Activated T-helper 1 cell treated with anti-CD3 and anti-CD28 coated beads, Interleukin-2, amount 50 U/mL, for 16 hours (primary cell): ENCODE measurements around the gene SLC18A3.

Experiments used
- DNase-seq, 2 donors: peaks; one replicate each; pipeline ENCODE4 v3.0.0-alpha.2; 2020; ENCODE audit warnings: low read depth in 1 of 2, low spot score in 1 of 2

The SLC18A3 gene

DNA sequence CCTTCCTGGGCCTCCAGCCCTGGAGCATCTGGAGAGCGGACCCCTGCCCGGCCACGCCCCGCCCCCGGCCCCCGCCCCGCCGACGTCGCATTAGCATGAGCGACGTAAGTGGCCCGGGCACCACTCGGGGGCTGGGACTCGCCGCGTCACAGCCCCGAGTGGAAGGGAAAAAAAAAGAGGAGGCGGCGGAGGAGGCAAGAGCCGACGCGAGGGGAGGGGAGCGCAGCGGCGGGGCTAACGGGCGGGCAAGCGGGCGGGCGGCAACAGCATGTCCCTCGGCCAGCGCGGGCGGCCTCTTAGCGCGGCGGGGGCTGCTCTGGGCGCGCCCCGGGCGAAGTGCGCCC, at the start of gene SLC18A3:
Gene SLC18A3 (plus strand): TSS at position 197 of the 344 bp plus-strand sequence. CDS start 431 bp downstream, outside the sequence.
- no peak for DNase-seq

DNA sequence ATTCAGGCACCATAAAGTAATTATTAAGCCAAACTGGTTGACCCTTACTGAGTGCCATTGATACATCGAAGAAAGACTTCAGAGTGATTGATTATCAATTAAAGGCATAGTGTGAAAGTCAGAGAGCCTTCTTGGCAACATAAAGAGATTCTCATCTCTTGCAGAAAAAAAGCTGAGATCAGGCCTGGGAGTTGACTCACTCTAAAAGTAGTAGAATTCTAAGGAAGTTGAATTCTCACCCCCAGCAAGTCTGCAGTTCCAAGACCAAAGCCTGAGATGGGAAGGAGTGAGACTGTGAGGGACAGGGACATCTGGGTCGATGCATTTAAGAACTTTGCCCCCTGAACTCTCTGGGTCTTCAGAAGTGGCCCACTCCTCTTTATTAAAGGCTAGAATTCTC, 49.6 kb upstream of the SLC18A3 start:
- DNase-seq = no peak

DNA sequence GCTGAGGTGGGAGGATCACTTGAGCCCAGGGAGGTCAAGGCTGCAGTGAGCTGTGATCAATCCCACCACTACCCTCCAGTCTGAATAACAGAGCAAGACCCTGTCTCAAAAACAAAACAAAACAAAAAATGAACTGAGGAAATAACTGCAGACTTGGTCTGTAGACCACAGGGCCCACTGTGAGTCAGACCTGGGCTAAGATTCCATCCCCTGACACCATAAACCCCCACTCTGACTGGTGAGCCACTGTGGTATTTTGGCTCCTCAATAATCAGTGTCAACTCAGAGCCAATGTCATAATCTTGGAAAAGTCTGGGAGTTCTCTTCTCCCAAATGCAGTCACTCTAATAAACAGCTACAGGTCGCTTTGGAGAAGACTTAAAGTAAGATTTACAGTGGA, 47.2 kb upstream of the SLC18A3 start:
- no peak for DNase-seq

DNA sequence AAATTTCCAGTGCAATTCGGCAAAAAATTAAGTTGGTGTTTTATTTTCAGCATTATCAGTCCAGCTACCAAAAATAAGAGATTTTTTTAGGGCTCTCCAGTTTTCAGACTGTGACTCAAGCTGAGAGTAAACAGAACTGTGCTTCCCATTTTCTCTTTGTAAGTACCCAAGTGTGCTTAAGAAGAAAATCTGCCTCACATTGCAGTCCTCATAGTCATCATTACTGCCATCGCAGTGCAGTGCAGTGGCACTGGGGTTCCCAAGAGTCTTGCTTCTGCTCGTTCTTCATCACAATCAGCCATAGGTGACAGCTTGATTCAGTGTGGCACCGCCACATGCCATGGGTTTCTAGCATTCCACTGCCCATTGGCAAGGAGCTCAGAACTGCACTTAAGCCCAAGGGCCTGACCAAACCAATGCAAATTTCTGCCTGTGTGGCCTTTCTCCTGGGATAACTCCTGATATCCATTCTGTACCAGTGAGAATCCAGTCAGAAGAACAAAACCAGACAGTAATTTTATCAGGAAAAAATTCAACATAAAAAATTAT, 45.6 kb upstream of the SLC18A3 start:
- DNase-seq = no peak

DNA sequence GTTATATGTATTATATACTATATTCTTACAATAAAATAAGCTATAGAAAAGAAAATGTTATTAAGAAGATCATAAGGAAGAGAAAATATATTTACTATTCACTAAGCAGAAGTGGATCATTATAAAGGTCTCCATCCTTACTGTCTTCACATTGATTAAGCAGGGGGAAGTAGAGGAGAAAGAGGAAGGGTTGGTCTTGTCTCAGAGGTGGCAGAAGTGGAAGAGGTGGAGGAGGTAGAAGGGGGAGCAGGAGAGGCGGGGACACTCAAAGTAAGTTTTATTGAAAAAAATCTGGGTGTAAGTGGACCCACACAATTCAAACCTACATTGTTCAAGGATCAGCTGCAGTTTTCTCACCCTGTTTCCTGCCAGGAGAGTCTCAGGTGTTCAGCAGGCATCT, 42.3 kb upstream of the SLC18A3 start:
- DNase-seq = no peak

DNA sequence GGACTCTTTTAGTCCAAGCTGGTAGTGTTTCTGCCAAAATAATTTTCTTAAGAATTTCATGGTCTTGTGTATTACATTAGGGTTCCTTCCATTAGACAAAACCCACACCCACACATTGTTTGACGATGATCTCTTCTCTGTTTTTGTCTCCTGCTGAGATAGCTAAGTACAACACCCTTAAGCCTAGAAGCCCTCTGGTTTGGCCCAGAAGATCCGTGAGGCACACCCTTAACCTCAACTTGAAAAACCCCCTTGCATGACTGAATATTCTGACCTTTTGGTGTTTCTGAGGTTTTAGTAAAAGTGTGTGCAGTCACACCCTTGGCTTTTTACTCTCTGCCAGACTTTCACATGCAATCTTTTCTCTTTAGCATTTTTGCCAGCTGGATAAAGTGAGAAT, 41.9 kb upstream of the SLC18A3 start:
- no peak for DNase-seq

DNA sequence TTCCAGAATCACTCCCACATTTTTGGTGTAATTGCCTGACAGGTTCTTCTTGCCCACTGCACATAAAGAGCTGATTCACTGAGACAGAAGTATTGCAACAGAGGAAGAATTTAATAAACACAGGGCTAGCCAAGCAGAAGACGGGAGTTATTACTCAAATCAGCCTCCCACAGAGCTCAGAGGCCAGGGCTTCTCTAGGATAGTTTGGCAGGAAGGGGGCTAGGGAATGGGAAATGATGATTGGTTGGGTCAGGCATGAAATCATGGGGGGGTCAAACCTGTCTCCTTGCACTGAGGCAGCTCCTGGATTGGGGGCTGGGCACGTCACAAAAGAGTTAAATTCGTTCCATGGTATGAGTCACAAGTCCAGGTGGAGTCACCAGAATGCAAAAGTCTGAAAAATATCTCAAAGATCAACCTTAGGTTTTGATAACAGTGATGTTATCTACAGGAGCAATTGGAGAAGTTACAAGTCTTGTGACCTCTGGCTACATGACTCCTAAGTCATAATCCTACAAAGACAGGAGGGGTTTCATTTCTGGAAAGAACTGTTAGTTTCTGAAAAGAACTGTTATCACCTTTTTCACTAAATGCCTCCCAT, 41.0 kb upstream of the SLC18A3 start:
- DNase-seq = no peak

DNA sequence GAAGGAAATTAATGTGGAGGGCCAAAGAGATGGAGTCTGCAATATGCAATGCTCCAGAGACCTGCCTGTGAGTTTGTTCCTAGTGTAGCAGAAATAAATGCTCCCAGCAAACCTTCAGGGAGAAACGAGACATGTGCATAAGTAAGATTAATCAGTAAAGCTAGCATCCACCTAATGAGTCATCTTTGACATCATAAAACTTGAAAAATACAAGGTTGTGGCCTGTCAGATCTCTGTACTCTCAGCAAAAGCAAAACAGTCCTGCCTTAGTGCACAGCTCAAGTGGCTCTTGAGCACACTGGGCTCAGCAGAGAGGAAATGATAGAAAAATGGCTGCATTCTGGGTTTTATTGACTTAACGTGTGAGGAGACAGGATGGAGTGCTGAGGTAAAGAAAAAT, 38.7 kb upstream of the SLC18A3 start:
- no peak for DNase-seq

DNA sequence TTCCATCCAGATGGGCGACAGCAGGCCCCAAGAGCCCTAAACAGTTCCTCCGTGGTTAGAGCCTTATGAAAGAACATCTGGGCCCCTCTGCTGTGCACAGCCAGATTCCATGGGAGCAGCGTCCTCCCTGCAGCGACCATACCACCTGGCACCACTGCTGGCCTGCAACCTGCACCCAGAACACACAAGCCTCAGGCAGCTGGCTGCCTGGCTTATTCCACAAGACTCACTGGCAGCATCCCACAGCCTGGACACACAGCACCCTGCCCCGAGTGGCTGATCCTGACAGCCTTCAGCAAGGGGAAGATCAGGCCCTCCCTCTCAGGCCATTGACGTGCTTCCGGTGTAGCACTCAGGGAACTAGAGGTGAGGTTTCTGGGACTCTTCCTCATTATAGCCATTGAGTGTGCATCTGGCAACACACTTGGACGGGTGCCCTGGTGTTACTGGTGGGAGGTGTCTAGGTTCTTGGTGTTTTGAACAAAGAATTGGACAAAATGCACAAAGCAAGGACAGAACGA, 37.5 kb upstream of the SLC18A3 start:
- DNase-seq = no peak

DNA sequence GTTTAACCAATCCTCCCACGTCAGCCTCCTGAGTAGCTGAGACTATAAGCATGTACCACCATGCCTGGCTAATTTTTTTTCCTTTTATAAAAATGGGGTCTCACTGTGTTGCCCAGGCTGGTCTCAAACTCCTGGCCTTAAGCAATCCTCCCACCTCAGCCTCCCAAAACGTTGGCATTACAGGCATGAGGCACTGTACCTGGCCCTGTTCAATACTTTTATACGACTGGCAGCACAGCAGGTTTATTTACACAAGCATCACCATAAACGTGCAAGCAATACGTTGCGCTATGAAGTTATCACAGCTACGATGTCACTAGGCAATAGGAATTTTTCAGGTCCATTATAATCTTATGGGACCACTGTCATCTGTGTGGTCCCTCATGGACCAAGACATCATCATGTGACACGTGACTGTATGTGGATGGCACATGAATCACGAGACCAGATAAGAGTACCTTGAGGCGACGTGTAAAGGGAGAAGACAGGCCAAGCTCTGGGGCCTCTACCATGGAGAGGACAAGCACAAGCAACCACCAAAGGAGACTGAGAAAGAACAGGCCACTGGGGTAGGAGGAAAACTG, 34.5 kb upstream of the SLC18A3 start:
- no peak for DNase-seq

DNA sequence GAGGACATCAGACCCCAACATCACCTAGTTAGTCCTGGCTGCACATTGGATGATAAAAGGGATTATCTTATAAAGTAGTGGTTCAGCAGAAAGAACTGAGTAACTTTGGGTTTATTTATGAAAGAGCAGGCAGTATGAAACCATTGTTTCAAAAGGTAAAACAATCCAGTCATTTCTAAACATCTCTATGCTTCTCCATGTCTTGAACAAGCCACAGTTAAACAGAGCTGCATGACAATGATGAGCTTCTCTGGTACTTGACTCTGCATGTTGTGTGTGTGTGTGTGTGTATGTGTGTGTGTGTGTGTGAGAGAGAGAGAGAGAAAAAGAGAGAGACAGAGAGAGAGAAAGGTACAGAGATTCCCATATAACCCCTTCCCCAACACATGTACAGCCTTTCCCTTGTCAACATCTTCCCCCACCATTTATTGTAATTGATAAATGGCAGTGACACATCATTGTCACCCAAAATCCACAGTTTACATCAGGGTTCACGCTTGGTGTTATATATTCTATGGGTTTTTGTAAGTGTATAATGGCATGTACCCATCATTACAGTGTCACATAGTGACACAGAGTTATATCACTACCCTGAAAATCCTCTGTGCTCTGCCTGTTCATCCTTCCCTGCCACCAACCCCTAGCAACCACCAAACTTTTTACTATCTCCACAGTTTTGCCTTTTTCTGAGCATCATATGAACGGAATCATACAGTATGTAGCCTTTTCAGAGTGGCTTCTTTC, 32.8 kb upstream of the SLC18A3 start:
- no peak for DNase-seq

DNA sequence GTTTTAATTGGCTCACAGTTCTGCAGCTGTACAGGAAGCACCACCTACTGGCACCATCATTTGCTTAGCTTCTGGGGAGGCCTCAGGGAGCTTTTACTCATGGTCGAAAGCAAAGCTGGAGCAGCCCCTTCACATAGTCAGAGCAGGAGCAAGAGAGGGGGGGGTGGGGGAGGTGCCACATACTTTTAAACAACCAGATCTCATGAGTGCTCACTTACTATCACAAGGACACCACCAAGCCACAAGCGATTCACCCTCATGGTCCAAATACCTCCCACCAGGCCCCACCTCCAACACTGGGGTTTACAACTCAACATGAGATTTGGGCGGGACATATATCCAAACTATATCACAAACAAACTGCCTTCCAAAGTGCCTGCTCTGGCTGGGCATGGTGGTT, 31.7 kb upstream of the SLC18A3 start:
- no peak for DNase-seq

DNA sequence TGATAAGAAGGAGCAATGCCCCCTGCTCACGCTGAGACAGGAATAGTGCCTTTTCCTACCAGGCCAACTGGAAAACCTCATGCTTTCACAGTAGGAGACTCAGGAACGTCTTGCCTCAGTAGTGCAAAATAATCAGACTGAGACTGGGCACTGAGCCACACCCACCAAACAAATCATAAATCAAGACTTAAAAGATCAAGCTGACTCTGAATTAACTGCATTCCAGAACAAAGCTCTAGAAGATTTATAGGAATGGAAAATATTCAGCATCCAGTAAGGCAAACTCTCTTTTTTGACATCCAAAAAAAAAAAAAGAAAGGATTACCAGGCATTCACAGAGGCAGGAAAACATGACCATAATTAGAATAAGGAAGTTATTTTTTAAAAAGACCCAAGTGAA, 30.5 kb upstream of the SLC18A3 start:
- DNase-seq = no peak

DNA sequence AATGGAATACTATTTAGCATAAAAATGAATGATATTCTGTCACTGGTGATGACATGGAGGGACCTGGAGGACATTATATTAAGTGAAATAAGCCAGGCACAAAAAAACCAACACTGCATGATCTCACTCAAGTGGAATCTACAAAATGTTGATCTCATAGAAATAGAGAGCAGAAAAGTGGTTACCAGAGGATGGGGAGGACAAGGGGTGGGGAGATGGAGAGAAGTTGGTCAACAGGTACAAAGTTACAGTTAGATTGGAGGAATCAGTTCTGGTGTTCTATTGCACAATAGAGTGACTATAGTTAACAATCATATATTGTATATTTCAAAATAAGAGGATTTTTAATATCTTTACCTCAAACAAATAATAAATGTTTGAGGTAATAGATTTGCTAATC, 24.7 kb upstream of the SLC18A3 start:
- no peak for DNase-seq

DNA sequence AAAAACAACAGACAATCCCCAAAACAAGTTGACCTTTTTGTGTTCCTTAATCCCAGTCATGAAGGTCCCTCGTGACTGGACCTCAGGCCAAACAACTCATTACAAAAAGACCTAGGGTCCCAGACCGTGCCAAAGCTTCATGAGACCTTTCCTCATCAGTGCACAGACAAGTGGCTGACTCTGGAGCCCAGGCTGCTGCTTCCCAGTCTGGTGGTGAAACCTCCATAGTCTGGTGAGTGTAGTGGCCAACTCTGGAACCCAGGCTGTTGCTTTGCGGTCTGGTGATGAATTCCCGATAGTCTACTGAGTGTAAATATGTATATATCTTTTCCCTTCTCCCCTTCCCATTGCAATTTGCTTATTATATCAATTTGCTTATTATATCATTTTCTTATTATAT, 22.1 kb upstream of the SLC18A3 start:
- no peak for DNase-seq

DNA sequence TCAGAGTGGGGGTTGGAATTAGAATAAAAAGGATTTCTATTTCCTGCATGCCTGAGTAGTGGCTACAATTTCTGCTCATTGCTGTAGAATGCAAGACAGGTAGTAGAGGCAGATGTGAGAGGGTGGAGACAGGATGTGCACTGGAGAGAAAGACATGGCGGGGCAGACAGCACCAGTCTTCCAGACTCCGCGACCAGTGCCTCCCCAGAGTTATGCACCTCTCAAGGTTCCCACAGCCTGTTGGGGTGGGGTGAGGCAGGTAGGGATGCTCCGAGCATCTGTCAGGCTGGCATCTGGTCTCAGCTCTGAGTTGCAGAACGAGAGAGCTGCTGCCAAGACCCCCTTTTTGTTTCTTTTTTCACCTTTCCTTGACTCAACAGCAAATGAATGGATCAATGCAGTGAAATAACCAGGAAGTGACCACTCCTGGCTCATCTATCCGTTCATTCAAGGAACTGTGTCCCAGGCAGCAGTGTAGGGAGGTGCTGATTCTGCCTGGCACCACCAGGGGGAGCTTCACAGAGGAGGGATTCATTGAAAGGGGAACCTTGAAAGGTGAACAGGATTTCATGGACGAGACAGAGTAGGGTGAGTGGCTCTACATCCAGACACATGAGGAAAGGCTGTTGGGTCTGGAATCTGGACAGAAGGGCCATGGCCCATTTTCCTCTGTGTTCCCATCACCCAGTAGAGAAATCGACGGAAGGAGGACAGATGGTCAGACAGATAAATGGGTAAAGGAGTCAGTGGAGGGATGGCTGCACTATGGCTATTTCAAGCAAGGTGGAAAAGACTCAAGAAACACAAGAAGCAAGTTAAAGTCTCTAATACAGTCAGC, 17.2 kb upstream of the SLC18A3 start:
- DNase-seq = peak; percentile 13 to 17

DNA sequence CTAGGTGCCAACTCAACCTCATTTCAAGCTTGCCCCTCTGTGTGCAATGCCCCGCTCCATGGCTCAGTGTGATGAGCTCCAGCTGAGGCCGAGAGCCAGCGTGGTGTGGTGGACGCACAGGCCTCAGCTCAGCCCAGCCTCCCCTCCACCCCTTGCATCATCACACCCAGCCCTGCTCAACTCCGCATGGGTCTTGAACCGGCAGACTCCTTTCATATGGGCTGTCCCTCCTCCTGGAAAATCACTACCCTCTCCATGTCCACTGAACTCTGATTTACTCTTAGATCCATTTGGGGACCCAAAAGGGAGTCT, 16.6 kb upstream of the SLC18A3 start:
- no peak for DNase-seq

DNA sequence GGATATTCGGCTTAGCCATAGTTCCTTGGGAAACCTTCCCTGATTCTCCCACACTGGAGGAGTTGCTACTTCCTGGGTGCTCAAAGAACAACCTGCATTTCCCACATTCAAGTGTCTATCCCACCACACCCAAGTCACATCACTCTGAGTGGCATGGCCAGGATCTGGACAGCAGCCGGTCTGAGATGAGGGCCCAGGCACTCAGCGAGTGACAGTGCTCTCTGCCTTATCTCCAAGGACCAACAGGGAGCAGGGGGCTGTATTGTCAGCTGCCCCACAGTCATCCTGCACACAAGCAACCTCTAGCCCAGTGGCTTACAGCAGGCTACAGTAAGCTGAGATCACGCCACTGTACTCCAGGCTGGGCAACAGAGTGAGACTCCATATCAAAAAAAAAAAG, 16.1 kb upstream of the SLC18A3 start:
- no peak for DNase-seq

DNA sequence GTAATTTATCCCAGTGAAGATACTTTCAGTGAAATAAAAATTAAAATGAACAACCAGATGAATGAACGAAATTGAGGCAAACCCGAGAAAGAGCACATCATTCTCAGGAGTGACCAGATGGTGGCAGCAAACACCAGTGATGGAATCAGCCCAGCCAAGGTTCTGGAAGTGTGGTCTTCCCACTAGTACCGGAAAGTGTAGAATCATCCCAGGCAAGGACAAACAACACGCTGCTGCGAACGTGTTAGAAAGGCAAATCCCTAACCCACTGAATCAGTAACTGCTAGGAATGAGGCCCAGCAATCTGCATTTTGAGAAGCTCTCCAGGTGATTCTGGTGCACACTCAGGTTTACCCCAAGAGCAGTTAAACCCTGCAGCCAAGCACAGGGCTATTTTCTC, 15.5 kb upstream of the SLC18A3 start:
- no peak for DNase-seq

DNA sequence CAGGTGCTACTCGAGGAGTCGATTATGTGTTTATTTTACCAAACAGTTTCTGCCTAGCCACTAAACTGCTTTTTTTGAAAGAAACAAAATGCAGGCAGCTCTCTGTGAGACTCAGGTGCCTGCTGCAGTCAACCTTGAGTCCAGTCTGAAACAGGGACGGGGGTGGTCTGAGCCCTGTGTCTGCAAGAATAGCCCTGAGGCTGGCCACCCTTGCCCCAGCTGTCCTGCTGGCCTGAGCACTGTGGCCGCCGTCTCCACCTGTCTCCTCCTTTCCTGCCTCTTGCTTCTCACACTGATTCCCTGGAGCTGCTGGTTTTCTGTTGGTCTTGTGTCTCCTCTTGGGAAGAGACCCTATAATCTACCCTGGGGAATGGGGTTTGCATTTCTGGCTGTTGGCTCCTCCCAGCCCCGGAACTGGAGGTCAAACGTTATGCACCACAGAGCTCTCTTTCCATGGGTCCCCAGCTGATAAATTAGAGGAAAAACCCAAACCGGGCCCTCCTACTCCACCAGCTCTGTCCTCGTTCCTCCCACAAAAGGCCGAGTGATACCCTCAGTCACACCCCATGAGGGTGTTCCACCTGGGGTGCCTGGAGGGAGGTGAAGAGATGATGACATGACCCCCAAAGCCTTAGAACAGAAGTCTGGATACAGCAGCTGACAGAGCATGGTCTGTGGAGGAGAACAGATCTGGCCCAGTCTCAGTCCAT, 15.0 kb upstream of the SLC18A3 start:
- no peak for DNase-seq
